ENCODE measurements around the gene ADAMTS14.

Gene ADAMTS14

DNA sequence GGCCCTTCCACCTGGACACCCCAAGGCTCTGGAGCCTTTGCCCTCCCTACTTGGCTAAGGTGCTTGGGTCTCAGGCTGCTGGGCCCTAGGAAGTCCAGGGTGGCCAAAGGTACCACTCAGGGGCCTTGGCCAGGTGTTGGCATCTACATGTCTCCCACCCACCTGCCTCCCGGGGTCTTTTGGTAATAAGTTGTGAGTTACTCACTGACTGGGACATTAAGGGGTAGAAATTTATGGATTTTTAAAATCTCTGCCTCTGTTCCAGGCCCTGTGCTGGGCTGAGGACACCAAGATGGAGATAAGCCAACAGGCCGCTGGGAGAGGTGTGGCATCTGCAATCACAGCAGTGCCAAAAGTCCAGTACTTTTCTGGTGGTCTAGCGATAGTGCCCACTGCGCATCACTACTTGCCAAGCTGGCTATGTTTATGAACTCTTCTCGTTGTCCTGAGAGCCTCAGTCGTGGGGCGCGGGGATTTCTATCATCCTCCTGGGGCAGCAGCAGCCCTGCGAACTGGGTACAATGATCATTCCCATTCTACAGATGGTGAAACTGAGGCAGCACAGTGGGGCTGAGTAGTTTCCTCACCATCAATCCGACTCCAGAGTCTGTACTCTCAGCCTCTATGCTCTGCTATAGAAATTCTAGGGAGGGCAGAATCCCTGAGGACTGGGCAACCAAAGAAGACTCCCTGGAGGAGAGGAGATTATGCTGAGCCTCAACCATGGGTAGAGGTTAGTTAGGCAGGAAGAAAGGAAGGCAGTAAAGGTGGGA is 76.7 kb downstream of the ADAMTS14 start:
- no peaks in the 10 kb centered on the region for H3K36me3 ChIP-seq (ENCODE audit: control insufficient read depth in 1 of 2, insufficient read depth in 2 of 2, low read length in 2 of 2)
- no peak overlapping the region for H3K4me3 ChIP-seq (ENCODE audit: low read depth in 1 of 2, low read length in 2 of 2)
- H3K9me3 ChIP-seq (ENCODE audit: control insufficient read depth in 1 of 2, low read length in 2 of 2) = no peaks in the 10 kb centered on the region
- no peaks in the 10 kb centered on the region for H3K4me1 ChIP-seq (ENCODE audit: control insufficient read depth in 1 of 2, insufficient read depth in 2 of 2, low read length in 2 of 2)
- no peaks in the 10 kb centered on the region for H3K27me3 ChIP-seq (ENCODE audit: low read depth, low read length)
- no peak overlapping the region for H3K27ac ChIP-seq (ENCODE audit: low read length)

DNA sequence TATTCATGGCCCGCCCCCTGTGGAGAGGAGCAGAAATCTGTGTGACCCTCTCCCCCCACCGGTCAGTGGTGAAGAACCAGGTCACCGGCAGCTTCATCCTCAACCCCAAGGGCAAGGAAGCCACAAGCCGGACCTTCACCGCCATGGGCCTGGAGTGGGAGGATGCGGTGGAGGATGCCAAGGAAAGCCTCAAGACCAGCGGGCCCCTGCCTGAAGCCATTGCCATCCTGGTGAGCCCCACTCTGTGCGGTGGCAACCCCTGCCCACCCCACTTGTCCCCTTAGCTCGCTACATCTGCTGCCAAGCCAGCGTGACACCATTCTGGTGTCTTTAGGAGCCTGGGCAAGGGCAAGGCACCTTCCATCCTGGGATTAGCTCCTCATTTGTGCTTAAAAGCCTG is 77.5 kb downstream of the ADAMTS14 start:
- Histone ChIP-seq H3K9me3 (ENCODE audit: control insufficient read depth in 1 of 2, low read length in 2 of 2) (no peaks in the 10 kb centered on the region), H3K27me3 (ENCODE audit: low read depth, low read length) (no peaks in the 10 kb centered on the region), H3K36me3 (ENCODE audit: control insufficient read depth in 1 of 2, insufficient read depth in 2 of 2, low read length in 2 of 2) (no peaks in the 10 kb centered on the region), H3K27ac (ENCODE audit: low read length) (no peak overlapping the region), H3K4me3 (ENCODE audit: low read depth in 1 of 2, low read length in 2 of 2) (no peak overlapping the region), H3K4me1 (ENCODE audit: control insufficient read depth in 1 of 2, insufficient read depth in 2 of 2, low read length in 2 of 2) (no peaks in the 10 kb centered on the region)

GRCh38 chr10:70750156-70750703 is 77.9 kb downstream of the ADAMTS14 start:
- no peaks in the 10 kb centered on the region for H3K4me1 ChIP-seq (ENCODE audit: control insufficient read depth in 1 of 2, insufficient read depth in 2 of 2, low read length in 2 of 2)
- no peaks in the 10 kb centered on the region for H3K9me3 ChIP-seq (ENCODE audit: control insufficient read depth in 1 of 2, low read length in 2 of 2)
- H3K4me3 ChIP-seq (ENCODE audit: low read depth in 1 of 2, low read length in 2 of 2) = no peak overlapping the region
- H3K36me3 ChIP-seq (ENCODE audit: control insufficient read depth in 1 of 2, insufficient read depth in 2 of 2, low read length in 2 of 2) = no peaks in the 10 kb centered on the region
- H3K27ac ChIP-seq (ENCODE audit: low read length) = no peak overlapping the region
- no peaks in the 10 kb centered on the region for H3K27me3 ChIP-seq (ENCODE audit: low read depth, low read length)

GRCh38 chr10:70751356-70751755 is 79.0 kb downstream of the ADAMTS14 start:
- no peaks in the 10 kb centered on the region for H3K9me3 ChIP-seq (ENCODE audit: control insufficient read depth in 1 of 2, low read length in 2 of 2)
- no peak overlapping the region for H3K4me3 ChIP-seq (ENCODE audit: low read depth in 1 of 2, low read length in 2 of 2)
- no peaks in the 10 kb centered on the region for H3K27me3 ChIP-seq (ENCODE audit: low read depth, low read length)
- H3K36me3 ChIP-seq (ENCODE audit: control insufficient read depth in 1 of 2, insufficient read depth in 2 of 2, low read length in 2 of 2) = no peaks in the 10 kb centered on the region
- H3K4me1 ChIP-seq (ENCODE audit: control insufficient read depth in 1 of 2, insufficient read depth in 2 of 2, low read length in 2 of 2) = no peaks in the 10 kb centered on the region
- no peak overlapping the region for H3K27ac ChIP-seq (ENCODE audit: low read length)

- no peaks in the 10 kb centered on the region for H3K36me3 ChIP-seq (ENCODE audit: control insufficient read depth in 1 of 2, insufficient read depth in 2 of 2, low read length in 2 of 2)
- no peaks in the 10 kb centered on the region for H3K9me3 ChIP-seq (ENCODE audit: control insufficient read depth in 1 of 2, low read length in 2 of 2)
- no peak overlapping the region for H3K27ac ChIP-seq (ENCODE audit: low read length)
- no peak overlapping the region for H3K4me3 ChIP-seq (ENCODE audit: low read depth in 1 of 2, low read length in 2 of 2)
- no peaks in the 10 kb centered on the region for H3K4me1 ChIP-seq (ENCODE audit: control insufficient read depth in 1 of 2, insufficient read depth in 2 of 2, low read length in 2 of 2)
- no peaks in the 10 kb centered on the region for H3K27me3 ChIP-seq (ENCODE audit: low read depth, low read length)
Measured at GRCh38 chr10:70751991-70752390, 79.7 kb downstream of the ADAMTS14 start.

DNA sequence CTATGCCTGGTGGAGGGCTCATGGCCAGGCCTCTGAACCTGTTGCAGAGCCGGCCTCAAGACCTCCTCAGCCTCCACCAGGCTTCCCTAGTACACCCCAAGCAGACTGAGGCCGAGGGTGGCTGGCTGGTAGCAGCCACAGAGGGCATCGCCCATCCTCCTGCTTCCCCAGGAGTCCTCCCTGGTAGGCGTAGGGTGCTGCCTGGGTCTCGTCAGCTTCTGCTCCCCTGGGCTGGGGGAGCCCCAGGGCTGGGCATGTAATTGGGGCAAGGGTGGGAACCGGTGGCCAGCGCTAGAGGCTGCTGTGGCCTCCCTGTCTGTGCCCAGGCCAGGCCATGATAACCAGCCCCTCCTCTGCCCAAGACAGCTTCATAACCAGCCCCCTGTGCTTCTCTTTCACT is 80.3 kb downstream of the ADAMTS14 start:
- no peaks in the 10 kb centered on the region for H3K4me1 ChIP-seq (ENCODE audit: control insufficient read depth in 1 of 2, insufficient read depth in 2 of 2, low read length in 2 of 2)
- no peak overlapping the region for H3K27ac ChIP-seq (ENCODE audit: low read length)

DNA sequence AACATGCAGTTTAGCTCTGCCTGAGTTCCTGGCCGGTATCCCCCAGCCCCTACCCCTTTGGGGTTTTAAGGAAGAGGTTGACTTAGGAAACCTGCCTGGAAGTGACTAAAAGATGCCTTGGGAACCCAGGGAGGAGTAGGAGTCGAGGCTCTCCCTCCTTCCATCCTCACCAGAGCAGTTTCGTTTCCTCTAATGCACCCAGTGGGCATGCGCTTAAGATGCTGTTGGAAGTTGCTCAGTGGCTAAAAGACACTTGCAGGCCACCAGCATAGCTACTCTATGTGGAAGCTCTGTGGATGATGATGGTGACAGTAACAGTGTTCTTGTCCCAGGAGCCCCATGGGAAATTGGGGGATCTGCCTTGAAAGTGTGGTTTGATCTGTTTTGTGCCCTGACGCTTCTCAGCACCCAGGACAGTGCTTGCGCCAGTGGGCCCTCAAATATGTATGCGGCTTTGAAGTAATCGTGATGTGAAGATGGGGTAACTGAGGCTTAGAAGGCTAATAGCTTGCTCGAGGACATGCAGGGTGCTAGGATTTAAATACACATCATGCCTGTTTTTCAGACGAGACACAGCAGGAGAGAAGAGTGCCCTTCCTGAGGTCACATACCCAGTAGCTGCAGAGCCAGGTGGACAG is 80.8 kb downstream of the ADAMTS14 start:
- no peak overlapping the region for H3K27ac ChIP-seq (ENCODE audit: low read length)
- H3K27me3 ChIP-seq (ENCODE audit: low read depth, low read length) = no peaks in the 10 kb centered on the region
- no peak overlapping the region for H3K4me3 ChIP-seq (ENCODE audit: low read depth in 1 of 2, low read length in 2 of 2)

More for the DNA sequence above, 80.3 kb downstream of the ADAMTS14 start:
- Histone ChIP-seq H3K4me3 (ENCODE audit: low read depth in 1 of 2, low read length in 2 of 2) (no peak overlapping the region), H3K36me3 (ENCODE audit: control insufficient read depth in 1 of 2, insufficient read depth in 2 of 2, low read length in 2 of 2) (no peaks in the 10 kb centered on the region), H3K27me3 (ENCODE audit: low read depth, low read length) (no peaks in the 10 kb centered on the region), H3K9me3 (ENCODE audit: control insufficient read depth in 1 of 2, low read length in 2 of 2) (no peaks in the 10 kb centered on the region)

GRCh38 chr10:70753841-70754621 is 81.7 kb downstream of the ADAMTS14 start:
- Histone ChIP-seq H3K27ac (ENCODE audit: low read length) (no peak overlapping the region), H3K9me3 (ENCODE audit: control insufficient read depth in 1 of 2, low read length in 2 of 2) (no peaks in the 10 kb centered on the region), H3K4me3 (ENCODE audit: low read depth in 1 of 2, low read length in 2 of 2) (no peak overlapping the region), H3K4me1 (ENCODE audit: control insufficient read depth in 1 of 2, insufficient read depth in 2 of 2, low read length in 2 of 2) (no peaks in the 10 kb centered on the region), H3K27me3 (ENCODE audit: low read depth, low read length) (no peaks in the 10 kb centered on the region), H3K36me3 (ENCODE audit: control insufficient read depth in 1 of 2, insufficient read depth in 2 of 2, low read length in 2 of 2) (no peaks in the 10 kb centered on the region)

More for the DNA sequence above, 80.8 kb downstream of the ADAMTS14 start:
- no peaks in the 10 kb centered on the region for H3K36me3 ChIP-seq (ENCODE audit: control insufficient read depth in 1 of 2, insufficient read depth in 2 of 2, low read length in 2 of 2)
- no peaks in the 10 kb centered on the region for H3K4me1 ChIP-seq (ENCODE audit: control insufficient read depth in 1 of 2, insufficient read depth in 2 of 2, low read length in 2 of 2)
- H3K9me3 ChIP-seq (ENCODE audit: control insufficient read depth in 1 of 2, low read length in 2 of 2) = no peaks in the 10 kb centered on the region

GRCh38 chr10:70756700-70757360 is 84.5 kb downstream of the ADAMTS14 start:
- Histone ChIP-seq H3K36me3 (ENCODE audit: control insufficient read depth in 1 of 2, insufficient read depth in 2 of 2, low read length in 2 of 2) (no peaks in the 10 kb centered on the region), H3K9me3 (ENCODE audit: control insufficient read depth in 1 of 2, low read length in 2 of 2) (no peaks in the 10 kb centered on the region), H3K27ac (ENCODE audit: low read length) (no peak overlapping the region), H3K4me3 (ENCODE audit: low read depth in 1 of 2, low read length in 2 of 2) (no peak overlapping the region), H3K27me3 (ENCODE audit: low read depth, low read length) (no peaks in the 10 kb centered on the region), H3K4me1 (ENCODE audit: control insufficient read depth in 1 of 2, insufficient read depth in 2 of 2, low read length in 2 of 2) (no peaks in the 10 kb centered on the region)

DNA sequence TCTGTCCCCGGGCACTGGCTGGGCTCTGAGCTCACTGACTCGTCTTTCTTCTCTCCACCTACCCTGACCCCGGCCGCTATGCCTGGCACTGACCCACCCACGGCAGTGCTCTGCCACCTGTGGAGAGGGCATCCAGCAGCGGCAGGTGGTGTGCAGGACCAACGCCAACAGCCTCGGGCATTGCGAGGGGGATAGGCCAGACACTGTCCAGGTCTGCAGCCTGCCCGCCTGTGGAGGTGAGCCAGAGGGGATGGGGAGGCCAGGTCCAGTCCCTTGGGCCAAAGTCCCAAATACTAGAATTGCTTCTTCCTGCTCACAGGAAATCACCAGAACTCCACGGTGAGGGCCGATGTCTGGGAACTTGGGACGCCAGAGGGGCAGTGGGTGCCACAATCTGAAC is 85.5 kb downstream of the ADAMTS14 start:
- Histone ChIP-seq H3K27ac (ENCODE audit: low read length) (no peak overlapping the region), H3K4me3 (ENCODE audit: low read depth in 1 of 2, low read length in 2 of 2) (no peak overlapping the region), H3K9me3 (ENCODE audit: control insufficient read depth in 1 of 2, low read length in 2 of 2) (no peaks in the 10 kb centered on the region), H3K36me3 (ENCODE audit: control insufficient read depth in 1 of 2, insufficient read depth in 2 of 2, low read length in 2 of 2) (no peaks in the 10 kb centered on the region), H3K4me1 (ENCODE audit: control insufficient read depth in 1 of 2, insufficient read depth in 2 of 2, low read length in 2 of 2) (no peaks in the 10 kb centered on the region), H3K27me3 (ENCODE audit: low read depth, low read length) (no peaks in the 10 kb centered on the region)
